ENCODE measurements around the gene CDH1. TPM values are rescaled to one million over a fixed set of nuclear protein-coding genes. Genes with fewer than 3 reads are reported as not detected.
A peak's percentile ranks its signal among the peaks of the same experiment; 100 is the strongest.

CDH1 gene
- total RNA-seq, 1 experiment from 2014 or later, result 100 TPM

DNA sequence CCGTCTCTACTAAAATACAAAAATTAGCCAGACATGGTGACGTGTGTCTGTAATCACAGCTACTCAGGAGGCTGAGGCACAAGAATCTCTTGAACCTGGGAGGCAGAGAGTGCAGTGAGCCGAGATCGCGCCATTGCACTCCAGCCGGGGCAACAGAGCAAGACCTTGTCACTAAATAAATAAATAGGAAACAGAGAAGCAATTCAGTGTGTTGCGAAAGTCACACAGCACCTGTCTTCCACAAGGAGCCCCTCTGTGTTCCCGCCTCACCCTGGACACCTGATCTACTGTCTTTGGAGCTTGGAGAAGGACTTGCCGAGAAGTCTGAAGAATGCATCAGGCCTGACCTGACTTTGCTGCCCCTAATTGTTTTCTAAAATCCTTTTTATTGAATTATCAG lies 3.5 kb upstream of the CDH1 start:
- ChIA-PET CTCF (no interaction called here), POLR2A (ENCODE audit: unreplicated experiment) (no interaction called here)
- H3K9me2 ChIP-seq (replicated peaks; ENCODE audit: low read length), result no peaks in the 10 kb centered on the region
- H3K9me3 ChIP-seq (ENCODE audit: low read length), result no peaks in the 10 kb centered on the region
- TF ChIP-seq CTCF (conservative IDR thresholded peaks at IDR 0.05; ENCODE audit: low read depth, low read length), result no peak
- no peak for TF ChIP-seq EZH2 (IDR thresholded peaks at IDR 0.05; ENCODE audit: low read length, unreplicated experiment)
- no peak for TF ChIP-seq EZH2phosphoT487 (IDR thresholded peaks at IDR 0.05; ENCODE audit: borderline replicate concordance, low read length)
- no peak overlapping the region for H3K4me3 ChIP-seq (ENCODE audit: low read length)
- H3K9ac ChIP-seq (ENCODE audit: low read length), result no peak overlapping the region
- peaks cover 6% of the 10 kb centered on the region; the same call in 1 of the 2 replicates for H3K4me1 ChIP-seq (ENCODE audit: insufficient read depth, low read length)
- H3K36me3 ChIP-seq (ENCODE audit: low read depth, low read length), result no peaks in the 10 kb centered on the region
- peaks cover 14% of the 10 kb centered on the region for H3K79me2 ChIP-seq (ENCODE audit: low read length)
- no peaks in the 10 kb centered on the region for H3F3A ChIP-seq (ENCODE audit: low read length, unreplicated experiment)
- no peak overlapping the region for H3K4me2 ChIP-seq (ENCODE audit: low read length)
- no peak overlapping the region for H2AFZ ChIP-seq (ENCODE audit: low read length)
- no peaks in the 10 kb centered on the region for H3K27me3 ChIP-seq (ENCODE audit: low read length)
- intact Hi-C loops (cut with micrococcal nuclease), result no loop called here
- BruUV-seq (replicated peaks), result no TSS peak
- peaks cover 5% of the 10 kb centered on the region; the same call in 1 of the 2 replicates for H4K20me1 ChIP-seq (ENCODE audit: low read length)
- no peak overlapping the region for H3K27ac ChIP-seq (ENCODE audit: low read length)
- DNase-seq (no peak), ATAC-seq (no peak)

DNA sequence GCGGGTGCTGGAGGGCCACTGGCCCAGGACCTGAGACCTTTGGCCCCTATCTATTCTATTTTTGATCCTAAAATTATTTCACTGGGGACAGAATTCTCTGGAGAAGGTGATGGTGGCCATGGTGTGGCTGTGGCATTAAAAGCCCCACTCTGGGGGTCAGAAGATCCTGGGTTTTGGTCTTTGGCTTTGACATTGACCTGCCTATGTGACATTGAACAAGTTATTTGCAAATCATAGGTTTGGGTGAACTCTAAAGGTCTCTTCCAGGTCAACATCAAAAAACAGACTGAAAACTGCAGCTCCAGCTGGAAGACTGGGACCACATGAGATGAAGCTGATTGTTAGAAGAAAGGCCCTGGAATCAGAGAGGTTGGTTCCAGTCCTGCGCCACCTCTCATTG lies 2.3 kb upstream of the CDH1 start:
- no peak for ATAC-seq
- no peaks in the 10 kb centered on the region for H3K36me3 ChIP-seq (ENCODE audit: low read depth, low read length)
- H2AFZ ChIP-seq (ENCODE audit: low read length), result no peak overlapping the region
- DNase-seq, result no peak
- BruUV-seq (replicated peaks), result no TSS peak
- H3K4me3 ChIP-seq (ENCODE audit: low read length), result no peak overlapping the region
- H3K9me2 ChIP-seq (replicated peaks; ENCODE audit: low read length), result no peaks in the 10 kb centered on the region
- ChIA-PET POLR2A (ENCODE audit: unreplicated experiment) (no interaction called here), CTCF (no interaction called here)
- no peaks in the 10 kb centered on the region for H3K27me3 ChIP-seq (ENCODE audit: low read length)
- no peak overlapping the region for H3K4me2 ChIP-seq (ENCODE audit: low read length)
- H4K20me1 ChIP-seq (ENCODE audit: low read length), result peaks cover 6% of the 10 kb centered on the region; the same call in 1 of the 2 replicates
- no peak overlapping the region for H3K27ac ChIP-seq (ENCODE audit: low read length)
- H3K4me1 ChIP-seq (ENCODE audit: insufficient read depth, low read length), result peaks cover 8% of the 10 kb centered on the region; the same call in 1 of the 2 replicates
- TF ChIP-seq CTCF (conservative IDR thresholded peaks at IDR 0.05; ENCODE audit: low read depth, low read length) (no peak), EZH2phosphoT487 (IDR thresholded peaks at IDR 0.05; ENCODE audit: borderline replicate concordance, low read length) (no peak), EZH2 (IDR thresholded peaks at IDR 0.05; ENCODE audit: low read length, unreplicated experiment) (no peak)
- H3K9ac ChIP-seq (ENCODE audit: low read length), result no peak overlapping the region
- no peaks in the 10 kb centered on the region for H3F3A ChIP-seq (ENCODE audit: low read length, unreplicated experiment)
- H3K9me3 ChIP-seq (ENCODE audit: low read length), result no peaks in the 10 kb centered on the region
- peaks cover 26% of the 10 kb centered on the region for H3K79me2 ChIP-seq (ENCODE audit: low read length)
- intact Hi-C loops (cut with micrococcal nuclease), result no loop called here

DNA sequence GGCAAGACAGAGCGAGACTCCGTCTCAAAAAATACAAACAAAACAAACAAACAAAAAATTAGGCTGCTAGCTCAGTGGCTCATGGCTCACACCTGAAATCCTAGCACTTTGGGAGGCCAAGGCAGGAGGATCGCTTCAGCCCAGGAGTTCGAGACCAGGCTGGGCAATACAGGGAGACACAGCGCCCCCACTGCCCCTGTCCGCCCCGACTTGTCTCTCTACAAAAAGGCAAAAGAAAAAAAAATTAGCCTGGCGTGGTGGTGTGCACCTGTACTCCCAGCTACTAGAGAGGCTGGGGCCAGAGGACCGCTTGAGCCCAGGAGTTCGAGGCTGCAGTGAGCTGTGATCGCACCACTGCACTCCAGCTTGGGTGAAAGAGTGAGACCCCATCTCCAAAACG lies 531 bp upstream of the CDH1 start:
- ATAC-seq (no peak), DNase-seq (no peak)
- intact Hi-C loops (cut with micrococcal nuclease), result no loop called here
- no peaks in the 10 kb centered on the region for H3K9me3 ChIP-seq (ENCODE audit: low read length)
- H3K9ac ChIP-seq (ENCODE audit: low read length), result no peak overlapping the region
- peaks cover 42% of the 10 kb centered on the region for H3K79me2 ChIP-seq (ENCODE audit: low read length)
- H3K4me2 ChIP-seq (ENCODE audit: low read length), result peak overlapping the region; percentile 88
- no peaks in the 10 kb centered on the region for H3K27me3 ChIP-seq (ENCODE audit: low read length)
- H3K9me2 ChIP-seq (replicated peaks; ENCODE audit: low read length), result no peaks in the 10 kb centered on the region
- TF ChIP-seq EZH2 (IDR thresholded peaks at IDR 0.05; ENCODE audit: low read length, unreplicated experiment) (no peak), EZH2phosphoT487 (IDR thresholded peaks at IDR 0.05; ENCODE audit: borderline replicate concordance, low read length) (no peak), CTCF (conservative IDR thresholded peaks at IDR 0.05; ENCODE audit: low read depth, low read length) (no peak)
- POLR2A ChIA-PET (ENCODE audit: unreplicated experiment), result interaction anchor here (0.5 to 1.2 kb wide), 8 partner anchors 14 to 353 kb away, joined by 3 to 20 read pairs (median 4); no protein-coding TSS in a partner anchor
- H2AFZ ChIP-seq (ENCODE audit: low read length), result peak overlapping the region; percentile 65
- peaks cover 26% of the 10 kb centered on the region for H3K4me1 ChIP-seq (ENCODE audit: insufficient read depth, low read length)
- no TSS peak for BruUV-seq (replicated peaks)
- no peaks in the 10 kb centered on the region for H3K36me3 ChIP-seq (ENCODE audit: low read depth, low read length)
- H3K4me3 ChIP-seq (ENCODE audit: low read length), result peak overlapping the region; percentile 90
- CTCF ChIA-PET, result interaction anchor here (1.1 kb wide), 1 partner anchor 60 kb away, joined by 4 read pairs; no protein-coding TSS in a partner anchor
- H3K27ac ChIP-seq (ENCODE audit: low read length), result no peak overlapping the region
- no peaks in the 10 kb centered on the region for H3F3A ChIP-seq (ENCODE audit: low read length, unreplicated experiment)
- peaks cover 11% of the 10 kb centered on the region; the same call in 1 of the 2 replicates for H4K20me1 ChIP-seq (ENCODE audit: low read length)

Measured in PC-3 (cell line).